Activated CD4-positive, alpha-beta T cell treated with anti-CD3 and anti-CD28 coated beads, Interleukin-2, amount 50 U/mL, for 4 hours (primary cell): Measurements from ENCODE around the gene PRPH2.
A peak's percentile ranks its signal among the peaks of the same experiment; 100 is the strongest.

Experiments
- DNase-seq, 2 experiments: peaks; one replicate each; pipeline ENCODE4 v3.0.0-alpha.2; 2020

PRPH2 gene

GRCh38 chr6:42722497-42722896 is at the start of gene PRPH2:
Gene PRPH2 (minus strand): TSS chr6:42722597. CDS start chr6:42722334, 263 bp downstream.
- DNase-seq, result no peak

- no peak for DNase-seq
These were observed 49.3 kb upstream of the PRPH2 start for GRCh38 chr6:42771741-42772100.

- DNase-seq, result no peak
These were observed 47.4 kb upstream of the PRPH2 start for GRCh38 chr6:42769836-42770235.

GRCh38 chr6:42769051-42769450 is 46.7 kb upstream of the PRPH2 start:
- DNase-seq, result no peak

GRCh38 chr6:42766163-42766670 is 43.8 kb upstream of the PRPH2 start:
- no peak for DNase-seq

GRCh38 chr6:42764911-42765648 is 42.7 kb upstream of the PRPH2 start:
- no peak for DNase-seq

- no peak for DNase-seq
These were observed 40.6 kb upstream of the PRPH2 start for GRCh38 chr6:42762950-42763349.

GRCh38 chr6:42762426-42762859 is 40.0 kb upstream of the PRPH2 start:
- DNase-seq, result no peak

- DNase-seq, result no peak
These were observed 39.1 kb upstream of the PRPH2 start for GRCh38 chr6:42761287-42762067.

GRCh38 chr6:42758756-42759430 is 36.5 kb upstream of the PRPH2 start:
- no peak for DNase-seq

- DNase-seq, result no peak
These were observed 34.3 kb upstream of the PRPH2 start for GRCh38 chr6:42756722-42757121.

- DNase-seq, result no peak
These were observed 32.4 kb upstream of the PRPH2 start for GRCh38 chr6:42754759-42755158.

- DNase-seq, result no peak
These were observed 28.7 kb upstream of the PRPH2 start for GRCh38 chr6:42751055-42751454.

- DNase-seq, result no peak
These were observed 26.0 kb upstream of the PRPH2 start for GRCh38 chr6:42748203-42748898.

- DNase-seq, result peak; percentile 57 to 63
These were observed 24.3 kb upstream of the PRPH2 start for GRCh38 chr6:42746463-42747391.

- DNase-seq, result peak; percentile 89 to 92
These were observed 23.5 kb upstream of the PRPH2 start, which contains the start of gene TBCC for GRCh38 chr6:42745640-42746462. Gene TBCC (minus strand): TSS chr6:42746103. CDS start chr6:42746073, 30 bp downstream.

GRCh38 chr6:42745083-42745639 is 22.8 kb upstream of the PRPH2 start:
- peak in 1 of 2 experiments; percentile 2 for DNase-seq

GRCh38 chr6:42744351-42744893 is 22.0 kb upstream of the PRPH2 start:
- DNase-seq, result no peak

- DNase-seq, result no peak
These were observed 19.9 kb upstream of the PRPH2 start for GRCh38 chr6:42742116-42742894.
